Measurements from ENCODE around the gene DNAH9. TPM values are rescaled to one million over a fixed set of nuclear protein-coding genes. Genes with fewer than 3 reads are reported as not detected.

The DNAH9 gene
- total and polyA plus RNA-seq, 2 of the 8 experiments (the other 6 are each of a cell fraction or from before 2014, with no cell fraction given) = 0.21 to 0.86 TPM

GRCh38 chr17:11598274-11599221, at the start of gene DNAH9 (continued):
- TF ChIP-seq ATF2 (IDR thresholded peaks at IDR 0.05; ENCODE audit: low read length) = no peak
- no peak for TF ChIP-seq POLR2AphosphoS5 (IDR thresholded peaks at IDR 0.05; ENCODE audit: low read depth, low read length)
- TF ChIP-seq RXRA (IDR thresholded peaks at IDR 0.05; ENCODE audit: insufficient read depth, low read depth, low read length) = no peak
- no peak for TF ChIP-seq RNF2 (IDR thresholded peaks at IDR 0.05; ENCODE audit: borderline replicate concordance, low read depth, low read length, missing control alignments, poor library complexity, severe bottlenecking)
- no peak for TF ChIP-seq CTBP2 (IDR thresholded peaks at IDR 0.05; ENCODE audit: borderline replicate concordance, insufficient read depth, insufficient read length, low read length)
- TF ChIP-seq SP4 (IDR thresholded peaks at IDR 0.05; ENCODE audit: low read length) = no peak
- no peak for TF ChIP-seq GTF2F1 (IDR thresholded peaks at IDR 0.05; ENCODE audit: borderline replicate concordance, low read depth, low read length)
- no peak for TF ChIP-seq JUN (IDR thresholded peaks at IDR 0.05; ENCODE audit: low read depth, low read length)
- TF ChIP-seq CHD2 (IDR thresholded peaks at IDR 0.05; ENCODE audit: low read length) = 0 out of 2 replicates have a peak, but pooled peaks have one; percentile 40
- TF ChIP-seq BRCA1 (IDR thresholded peaks at IDR 0.05; ENCODE audit: low read depth, low read length) = no peak
- TF ChIP-seq NANOG (IDR thresholded peaks at IDR 0.05; ENCODE audit: insufficient read depth, low read depth, low read length, poor library complexity, severe bottlenecking) = no peak
- TF ChIP-seq HDAC6 (IDR thresholded peaks at IDR 0.05; ENCODE audit: low read depth, low read length) = no peak
- peak; percentile 37; the same call in 1 of the 2 replicates for TF ChIP-seq SP1 (IDR thresholded peaks at IDR 0.05; ENCODE audit: low read depth, low read length)
- TF ChIP-seq CEBPB (IDR thresholded peaks at IDR 0.05; ENCODE audit: low read depth, low read length) = no peak
- TF ChIP-seq SAP30 (IDR thresholded peaks at IDR 0.05; ENCODE audit: insufficient read depth, insufficient replicate concordance, low read length) = peak; percentile 76
- TF ChIP-seq SIRT6 (IDR thresholded peaks at IDR 0.05; ENCODE audit: low read length) = no peak
- TF ChIP-seq HDAC2 (IDR thresholded peaks at IDR 0.05; ENCODE audit: borderline replicate concordance in 1 of 2, low read depth in 2 of 2, low read length in 2 of 2) = peak in 1 of 2 experiments; percentile 96; a peak in 1 of 4 replicates
- TF ChIP-seq ASH2L (IDR thresholded peaks at IDR 0.05; ENCODE audit: low read length) = no peak
- TF ChIP-seq SRF (IDR thresholded peaks at IDR 0.05; ENCODE audit: low read depth, low read length) = no peak
- 0 out of 2 replicates have a peak, but pooled peaks have one; percentile 39 for TF ChIP-seq CREB1 (IDR thresholded peaks at IDR 0.05)
- TF ChIP-seq ATF3 (IDR thresholded peaks at IDR 0.05; ENCODE audit: insufficient read depth, low read depth, low read length) = no peak

Measured in H1 (cell line).